Activated CD8-positive, alpha-beta T cell treated with anti-CD3 and anti-CD28 coated beads, Interleukin-2, amount 10 ng/mL, durations not matched to agents 7 days and 5 days (primary cell): ENCODE measurements around the gene ANGPTL7. TPM values are rescaled to one million over a fixed set of nuclear protein-coding genes. Genes with fewer than 3 reads are reported as not detected.
"Not testable (repeated sequence)": the region's sequence is repeated elsewhere in the genome, so short reads cannot be mapped to it uniquely, and the experiment has no call there.

Source experiments
- ATAC-seq: fragments of 150-1000 bp; cut with Tn5 transposase; one replicate; pipeline ENCODE4 v1.10.0; 2021; ENCODE audit warnings: moderate library complexity
- CTCF ChIA-PET: fragments of 350-600 bp; sonication (Branson Sonifier 250); formaldehyde crosslinking; loops from one replicate; lab custom pipeline; 2021; ENCODE audit warnings: antibody characterized with exemption; lab: Charles Lee
- POLR2A ChIA-PET: fragments of 350-600 bp; sonication (Branson Sonifier 250); formaldehyde crosslinking; loops from one replicate; lab custom pipeline; 2021; ENCODE audit warnings: antibody characterized with exemption; lab: Charles Lee
- DNase-seq: peaks from one replicate; pipeline ENCODE4 v3.0.0-alpha.2; 2020
- H3K27ac Mint-ChIP-seq: one replicate; pipeline ENCODE4 v1.8.0; 2021; ENCODE audit warnings: mild to moderate bottlenecking, mixed read lengths
- H3K27me3 Mint-ChIP-seq: one replicate; pipeline ENCODE4 v1.8.0; 2021; ENCODE audit warnings: low read depth, mixed read lengths
- H3K36me3 Mint-ChIP-seq: one replicate; pipeline ENCODE4 v1.8.0; 2021; ENCODE audit warnings: low read depth, mixed read lengths
- H3K4me1 Mint-ChIP-seq: one replicate; pipeline ENCODE4 v1.8.0; 2021; ENCODE audit warnings: low read depth, mixed read lengths
- H3K4me3 Mint-ChIP-seq: one replicate; pipeline ENCODE4 v1.8.0; 2021; ENCODE audit warnings: mild to moderate bottlenecking, mixed read lengths
- H3K9me3 Mint-ChIP-seq: one replicate; pipeline ENCODE4 v1.8.0; 2022; ENCODE audit warnings: mixed read lengths; ENCODE audit not compliant: insufficient read depth
- total RNA-seq, 2 experiments: library from RNA; stranded (reverse); gene quantifications; one replicate each; pipeline ENCODE4 v1.2.3, GENCODE V29; 2021

Gene ANGPTL7
- total RNA-seq, 2 experiments from 2014 or later = not detected

DNA sequence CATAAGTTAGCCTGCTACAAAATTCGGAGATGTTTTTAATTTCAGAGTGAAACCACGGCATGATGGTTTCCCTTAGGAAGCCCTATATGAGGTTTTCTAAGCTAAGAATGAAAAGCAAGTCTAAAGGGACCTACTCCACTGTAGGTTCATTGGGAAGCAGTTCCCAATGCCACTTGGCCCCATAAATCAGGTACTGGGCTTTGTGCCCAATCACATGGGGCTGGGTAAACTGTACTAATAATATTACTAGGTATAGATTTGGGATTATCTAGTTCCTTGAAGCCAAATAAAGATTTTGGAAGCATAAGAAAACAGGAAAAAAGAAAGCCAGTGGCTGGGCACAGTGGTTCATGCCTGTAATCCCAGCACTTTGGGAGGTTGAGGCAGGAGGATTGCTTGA lies 19.1 kb upstream of the ANGPTL7 start:
- ChIA-PET CTCF (interaction anchor here (1.4 to 1.5 kb wide), 2 partner anchors 132 to 133 kb away, joined by 3 to 6 read pairs; no protein-coding TSS in a partner anchor), POLR2A (no interaction called here)
- Mint-ChIP-seq H3K4me3 (no peak overlapping the region), H3K9me3 (no peaks in the 10 kb centered on the region), H3K27ac (no peak overlapping the region), H3K4me1 (no peaks in the 10 kb centered on the region), H3K27me3 (no peaks in the 10 kb centered on the region), H3K36me3 (peaks cover 21% of the 10 kb centered on the region)
- DNase-seq (no peak), ATAC-seq (no peak)

DNA sequence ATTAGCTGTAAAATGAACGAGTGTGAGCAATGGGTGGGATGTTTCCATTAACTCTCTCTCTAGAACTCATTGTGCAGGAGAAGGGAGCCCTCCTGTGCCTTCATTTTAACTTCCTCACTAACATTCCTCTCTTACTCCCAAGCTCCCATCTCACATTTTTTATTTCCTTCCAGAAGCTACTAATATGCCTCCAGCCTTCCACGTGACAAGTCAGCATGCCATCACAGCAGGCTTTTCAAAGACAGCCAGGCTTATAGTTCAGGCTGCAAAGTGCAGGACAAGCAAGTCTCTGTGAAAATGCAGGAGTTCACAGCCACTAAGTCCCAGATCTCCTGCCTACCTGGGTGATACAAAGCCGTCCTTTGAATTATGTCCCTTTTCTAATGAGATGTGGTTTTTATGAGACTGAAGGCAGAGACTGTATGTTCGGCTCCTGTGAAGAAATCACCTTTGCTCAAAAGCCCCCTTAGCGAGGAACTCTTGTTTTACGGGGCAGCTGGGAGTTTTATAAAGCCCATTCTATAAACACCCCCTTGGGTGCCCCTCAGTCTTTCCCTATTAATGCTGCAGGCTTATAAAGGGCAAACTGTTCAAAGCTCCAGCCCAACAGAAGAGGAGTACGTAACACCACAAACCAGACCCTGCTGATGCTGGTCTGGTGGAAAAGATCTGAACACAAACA lies 14.8 kb upstream of the ANGPTL7 start:
- Mint-ChIP-seq H3K4me3 (no peak overlapping the region), H3K36me3 (peaks cover 8% of the 10 kb centered on the region), H3K27ac (no peak overlapping the region), H3K9me3 (no peaks in the 10 kb centered on the region), H3K27me3 (no peaks in the 10 kb centered on the region), H3K4me1 (no peaks in the 10 kb centered on the region)
- ATAC-seq = no peak
- ChIA-PET POLR2A (no interaction called here), CTCF (no interaction called here)
- no peak for DNase-seq

DNA sequence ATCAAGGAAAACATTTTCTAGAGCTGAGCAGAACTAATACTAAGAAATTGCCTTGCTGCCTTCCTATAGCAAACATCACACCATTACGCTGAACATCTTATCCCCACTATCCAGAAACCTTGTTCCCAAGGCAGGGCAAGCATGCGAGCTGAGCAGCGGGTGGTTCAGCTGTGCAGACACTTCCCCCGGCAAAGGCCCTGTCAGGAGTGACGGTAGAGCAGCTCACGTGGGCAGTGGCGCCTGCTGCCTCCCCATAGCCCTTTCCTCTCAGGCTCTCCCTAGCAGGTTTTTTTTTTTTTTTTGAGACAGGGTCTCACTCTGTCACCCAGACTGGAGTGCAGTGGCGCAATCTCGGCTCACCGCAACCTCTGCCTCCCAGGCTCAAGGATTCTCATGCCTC lies 13.7 kb upstream of the ANGPTL7 start:
- no peaks in the 10 kb centered on the region for H3K4me1 Mint-ChIP-seq
- ChIA-PET POLR2A (no interaction called here), CTCF (interaction anchor here (0.7 kb wide), 1 partner anchor 138 kb away, joined by 4 read pairs; no protein-coding TSS in a partner anchor)
- H3K27ac Mint-ChIP-seq = no peak overlapping the region
- H3K9me3 Mint-ChIP-seq = no peaks in the 10 kb centered on the region
- H3K4me3 Mint-ChIP-seq = no peak overlapping the region
- ATAC-seq = no peak
- no peak for DNase-seq
- H3K36me3 Mint-ChIP-seq = peaks cover 9% of the 10 kb centered on the region
- H3K27me3 Mint-ChIP-seq = no peaks in the 10 kb centered on the region

DNA sequence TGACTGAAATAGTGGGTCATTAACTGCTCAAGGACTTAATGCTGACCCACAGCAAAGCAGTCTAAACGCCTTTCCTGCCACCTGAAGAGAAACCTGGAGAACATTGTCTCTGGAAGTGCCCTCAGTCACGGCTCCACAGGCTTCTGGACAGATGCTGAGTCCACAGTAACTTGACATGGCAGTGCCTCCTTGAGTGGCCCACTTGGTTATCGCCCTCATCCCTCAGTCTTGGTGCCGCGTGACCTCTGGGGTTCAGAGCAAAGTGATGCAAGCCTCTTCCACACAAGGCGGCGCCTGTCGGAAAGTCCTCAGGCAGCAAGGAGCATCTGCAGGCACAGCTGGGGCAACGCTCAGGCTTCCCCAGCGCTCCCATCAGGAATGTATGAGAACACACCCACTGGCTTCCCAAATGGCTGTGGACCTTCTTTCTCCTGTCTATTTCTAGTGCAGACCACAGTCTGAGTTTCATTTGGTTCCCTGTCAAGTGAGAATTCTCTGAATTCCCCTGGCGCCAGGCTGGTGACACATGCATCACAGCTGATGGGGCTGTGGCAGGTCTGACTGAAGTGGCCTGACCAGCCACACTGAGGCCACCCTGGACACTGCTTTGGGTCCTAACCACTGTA lies 13.0 kb upstream of the ANGPTL7 start:
- Mint-ChIP-seq H3K27me3 (no peaks in the 10 kb centered on the region), H3K9me3 (no peaks in the 10 kb centered on the region), H3K36me3 (peaks cover 13% of the 10 kb centered on the region), H3K4me1 (no peaks in the 10 kb centered on the region), H3K27ac (no peak overlapping the region), H3K4me3 (no peak overlapping the region)
- no peak for DNase-seq
- POLR2A ChIA-PET = no interaction called here
- no peak for ATAC-seq
- CTCF ChIA-PET = interaction anchor here (0.7 to 1.4 kb wide), 2 partner anchors 66 to 139 kb away, joined by 3 to 4 read pairs; no protein-coding TSS in a partner anchor

DNA sequence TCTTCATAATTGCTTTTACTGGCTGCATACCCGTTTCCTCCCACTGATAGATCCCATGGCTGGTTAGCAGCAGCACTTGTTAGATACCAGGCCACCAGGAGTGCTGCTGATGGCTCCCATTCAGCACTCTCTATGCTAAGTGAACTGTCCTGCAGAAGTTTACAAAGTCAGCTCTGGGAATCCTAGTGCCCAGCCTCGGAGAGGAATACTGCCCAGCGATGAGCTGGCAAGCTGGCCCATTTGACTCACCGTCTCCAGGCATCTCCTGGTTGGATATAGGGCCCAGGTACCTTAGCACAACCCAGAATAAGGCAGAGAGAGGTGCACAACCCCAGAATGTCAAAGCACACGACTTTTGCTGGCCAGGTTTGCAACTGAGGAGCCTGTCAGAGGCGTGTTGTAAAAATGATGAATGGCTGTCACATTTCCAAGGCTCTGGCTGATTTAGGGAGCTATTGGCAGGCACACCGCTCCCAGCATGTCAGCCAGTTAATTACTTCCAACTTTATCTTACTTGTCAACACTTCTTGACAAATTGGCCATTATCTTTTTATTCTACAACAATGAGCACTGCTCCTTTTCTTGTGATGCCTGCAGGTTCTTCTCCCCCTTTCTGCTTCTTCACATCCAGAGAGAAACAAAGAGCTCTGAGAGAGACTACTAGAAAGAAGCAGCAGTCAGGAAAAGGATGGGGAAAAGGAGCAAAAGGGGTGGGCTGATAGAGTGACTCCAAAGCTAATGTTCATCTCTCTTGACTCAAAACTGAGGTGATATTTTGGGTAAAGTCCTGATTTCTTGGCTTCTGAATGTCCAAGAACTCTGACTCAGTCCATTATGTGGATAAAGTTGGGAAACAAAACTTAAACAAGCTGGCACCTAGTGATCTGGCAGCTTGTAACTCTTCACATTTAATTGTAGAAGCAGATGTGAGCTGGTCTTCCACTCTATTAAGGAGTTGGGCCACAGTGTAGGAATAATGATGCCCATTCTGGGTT lies 10.8 kb upstream of the ANGPTL7 start:
- Mint-ChIP-seq H3K27me3 (no peaks in the 10 kb centered on the region), H3K4me3 (no peak overlapping the region), H3K36me3 (peaks cover 16% of the 10 kb centered on the region), H3K27ac (no peak overlapping the region), H3K9me3 (no peaks in the 10 kb centered on the region), H3K4me1 (no peaks in the 10 kb centered on the region)
- ATAC-seq (no peak), DNase-seq (no peak)
- ChIA-PET CTCF (interaction anchor here (0.8 to 2.2 kb wide), 2 partner anchors 12 to 140 kb away, joined by 3 to 6 read pairs; no protein-coding TSS in a partner anchor), POLR2A (no interaction called here)

DNA sequence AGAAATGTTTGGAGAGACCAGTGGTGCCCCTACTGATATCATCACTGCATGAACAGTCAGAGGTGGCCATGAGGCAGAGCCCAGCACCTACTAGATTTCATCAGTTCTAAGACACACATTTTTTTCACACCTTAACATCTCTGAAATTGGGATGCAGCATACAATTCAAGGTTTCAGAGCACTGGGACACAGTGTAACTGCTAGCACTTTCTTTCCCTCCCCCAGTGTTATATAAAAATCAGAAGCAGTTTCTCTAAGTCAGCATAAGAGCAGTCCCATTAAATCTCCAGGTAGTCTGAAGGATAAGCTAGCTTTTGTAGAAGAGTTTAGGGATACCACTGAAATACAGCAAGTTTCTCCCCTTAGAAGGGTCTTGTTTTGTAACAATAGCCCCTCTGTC lies 10.0 kb upstream of the ANGPTL7 start:
- CTCF ChIA-PET = interaction anchor here (0.8 to 2.2 kb wide), 3 partner anchors 11 to 464 kb away, joined by 3 to 6 read pairs (median 3); no protein-coding TSS in a partner anchor
- Mint-ChIP-seq H3K4me3 (no peak overlapping the region), H3K27me3 (no peaks in the 10 kb centered on the region), H3K36me3 (peaks cover 16% of the 10 kb centered on the region), H3K27ac (no peak overlapping the region), H3K4me1 (no peaks in the 10 kb centered on the region), H3K9me3 (no peaks in the 10 kb centered on the region)
- no peak for DNase-seq
- no peak for ATAC-seq
- POLR2A ChIA-PET = no interaction called here

DNA sequence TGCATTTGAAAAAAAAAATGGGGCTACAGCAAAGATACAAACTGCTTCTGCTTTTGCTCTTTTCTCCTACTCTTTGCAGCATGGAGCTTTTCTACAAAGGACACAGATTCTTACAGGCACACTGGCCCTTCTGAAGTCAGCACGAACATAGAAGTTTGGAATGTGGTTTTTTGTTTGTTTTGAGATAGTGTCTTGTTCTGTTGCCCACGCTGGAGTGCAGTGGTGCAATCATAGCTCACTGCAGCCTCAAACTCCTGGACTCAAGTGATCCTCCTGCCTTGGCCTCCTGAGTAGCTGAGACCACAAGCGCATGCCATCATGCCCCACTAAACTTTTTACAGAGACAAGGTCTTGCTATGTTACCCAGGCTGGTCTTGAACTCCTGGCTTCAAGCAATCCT lies 9.4 kb upstream of the ANGPTL7 start:
- H3K4me1 Mint-ChIP-seq, ATAC-seq, POLR2A ChIA-PET, H3K4me3 Mint-ChIP-seq, H3K9me3 Mint-ChIP-seq, DNase-seq, H3K27me3 Mint-ChIP-seq, H3K27ac Mint-ChIP-seq: not testable (repeated sequence)
- peaks cover 17% of the 10 kb centered on the region for H3K36me3 Mint-ChIP-seq
- CTCF ChIA-PET = interaction anchor here (0.6 to 2.2 kb wide), 3 partner anchors 107 to 463 kb away, joined by 3 to 6 read pairs (median 3); no protein-coding TSS in a partner anchor

DNA sequence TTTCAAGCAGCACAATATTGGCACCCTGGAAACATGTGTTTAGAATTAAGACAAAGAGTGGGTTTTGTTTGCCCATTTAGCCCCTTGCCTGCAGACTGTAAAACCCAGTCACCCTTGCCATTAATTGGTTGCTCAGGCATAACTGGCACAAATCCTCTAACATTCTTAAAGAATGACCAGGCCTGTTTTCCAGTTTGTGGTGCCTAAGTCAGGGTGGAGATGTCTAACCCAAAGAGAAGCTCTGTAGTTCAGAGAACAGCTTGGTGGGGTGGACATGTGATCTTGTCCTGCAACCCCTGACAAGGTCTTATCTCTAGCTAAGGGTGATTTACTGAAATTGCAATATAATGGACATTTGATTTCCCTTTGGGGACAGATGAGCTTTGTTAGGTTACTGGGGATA lies 8.8 kb upstream of the ANGPTL7 start:
- Mint-ChIP-seq H3K4me3 (no peak overlapping the region), H3K27ac (no peak overlapping the region), H3K9me3 (no peaks in the 10 kb centered on the region), H3K27me3 (no peaks in the 10 kb centered on the region), H3K4me1 (no peaks in the 10 kb centered on the region), H3K36me3 (peaks cover 20% of the 10 kb centered on the region)
- no peak for ATAC-seq
- DNase-seq = no peak
- POLR2A ChIA-PET = no interaction called here
- CTCF ChIA-PET = interaction anchor here (0.9 to 2.2 kb wide), 2 partner anchors 142 to 143 kb away, joined by 4 to 6 read pairs; no protein-coding TSS in a partner anchor

DNA sequence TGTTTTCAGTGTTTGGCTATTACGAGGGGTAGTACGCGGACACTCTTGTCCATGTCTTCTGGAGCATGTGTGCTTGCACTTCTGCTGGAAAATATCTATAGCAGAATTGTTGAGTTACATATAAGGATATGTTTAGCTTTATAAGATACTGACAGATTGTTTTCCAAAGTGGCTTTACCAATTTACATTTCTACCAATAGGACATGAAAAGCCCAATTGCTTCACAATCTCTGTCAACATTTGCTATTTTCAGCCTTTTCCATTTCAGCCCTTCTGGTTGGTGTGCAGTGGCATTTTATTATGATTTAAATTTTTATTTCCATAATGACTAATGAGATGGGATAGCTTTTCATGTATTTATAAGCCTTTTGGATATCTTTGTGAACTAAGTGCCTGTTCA lies 6.3 kb upstream of the ANGPTL7 start:
- Mint-ChIP-seq H3K4me3 (no peak overlapping the region), H3K27ac (no peak overlapping the region), H3K36me3 (peaks cover 19% of the 10 kb centered on the region), H3K4me1 (no peaks in the 10 kb centered on the region), H3K9me3 (no peaks in the 10 kb centered on the region), H3K27me3 (no peaks in the 10 kb centered on the region)
- ATAC-seq (no peak), DNase-seq (no peak)
- ChIA-PET CTCF (interaction anchor here (1.0 to 1.1 kb wide), 2 partner anchors 29 to 145 kb away, joined by 3 read pairs; no protein-coding TSS in a partner anchor), POLR2A (no interaction called here)

DNA sequence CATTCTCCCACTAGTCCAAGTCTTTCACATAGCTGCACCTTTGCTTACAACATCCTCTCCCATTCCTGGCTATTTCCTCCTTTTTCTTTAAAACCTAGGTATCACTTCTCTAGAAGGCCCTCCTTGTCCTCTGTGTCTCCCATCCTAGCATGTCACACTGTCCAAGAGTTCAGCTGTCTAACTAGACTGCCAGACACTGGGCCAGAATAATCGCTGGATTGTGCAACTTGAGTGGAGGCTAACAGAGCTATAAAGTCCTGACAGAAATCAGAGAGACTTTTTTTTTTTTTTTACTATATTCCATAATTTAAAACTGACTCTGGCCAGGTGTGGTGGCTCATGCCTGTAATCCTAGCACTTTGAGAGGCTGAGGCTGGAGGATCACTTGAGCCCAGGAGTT lies 4.2 kb upstream of the ANGPTL7 start:
- no peak overlapping the region for H3K4me3 Mint-ChIP-seq
- no peaks in the 10 kb centered on the region for H3K27me3 Mint-ChIP-seq
- H3K36me3 Mint-ChIP-seq = peaks cover 17% of the 10 kb centered on the region
- ChIA-PET CTCF (interaction anchor here (0.7 kb wide), 1 partner anchor 147 kb away, joined by 3 read pairs; no protein-coding TSS in a partner anchor), POLR2A (no interaction called here)
- no peak for ATAC-seq
- no peak for DNase-seq
- no peak overlapping the region for H3K27ac Mint-ChIP-seq
- H3K9me3 Mint-ChIP-seq = no peaks in the 10 kb centered on the region
- no peaks in the 10 kb centered on the region for H3K4me1 Mint-ChIP-seq

DNA sequence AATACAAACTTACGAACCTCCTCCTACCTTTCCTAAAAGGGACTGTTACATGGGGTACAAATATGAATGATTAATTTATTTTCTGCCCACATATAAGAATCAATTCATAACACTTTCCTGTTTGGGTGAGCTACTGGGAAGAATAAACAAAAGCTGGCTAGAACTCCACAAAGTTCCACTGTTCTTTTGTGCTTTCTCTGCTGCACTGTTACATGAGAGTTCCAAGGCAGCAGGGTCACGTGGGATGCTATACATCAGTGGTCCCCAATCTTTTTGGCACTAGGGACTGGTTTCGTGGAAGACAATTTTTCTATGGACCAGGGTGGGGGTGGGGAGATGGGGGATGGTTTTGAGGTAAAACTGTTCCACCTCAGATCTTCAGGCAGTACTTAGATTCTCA lies 2.2 kb upstream of the ANGPTL7 start:
- no peak for ATAC-seq

More for the DNA sequence above, 2.2 kb upstream of the ANGPTL7 start:
- Mint-ChIP-seq H3K36me3 (peaks cover 10% of the 10 kb centered on the region), H3K27me3 (no peaks in the 10 kb centered on the region), H3K27ac (no peak overlapping the region), H3K9me3 (no peaks in the 10 kb centered on the region), H3K4me3 (no peak overlapping the region), H3K4me1 (no peaks in the 10 kb centered on the region)
- DNase-seq = no peak
- ChIA-PET CTCF (interaction anchor here (1.0 to 1.4 kb wide), 2 partner anchors 21 to 149 kb away, joined by 3 to 9 read pairs; no protein-coding TSS in a partner anchor), POLR2A (no interaction called here)
